ENCODE measurements around the gene NACC2. TPM values are rescaled to one million over a fixed set of nuclear protein-coding genes. Genes with fewer than 3 reads are reported as not detected.
A peak's percentile ranks its signal among the peaks of the same experiment; 100 is the strongest.

The NACC2 gene
- total and polyA plus RNA-seq, 9 of the 15 experiments (the other 6 are each of a cell fraction or from before 2014, with no cell fraction given), result 0.70 to 25.1 (median 5.6) TPM

DNA sequence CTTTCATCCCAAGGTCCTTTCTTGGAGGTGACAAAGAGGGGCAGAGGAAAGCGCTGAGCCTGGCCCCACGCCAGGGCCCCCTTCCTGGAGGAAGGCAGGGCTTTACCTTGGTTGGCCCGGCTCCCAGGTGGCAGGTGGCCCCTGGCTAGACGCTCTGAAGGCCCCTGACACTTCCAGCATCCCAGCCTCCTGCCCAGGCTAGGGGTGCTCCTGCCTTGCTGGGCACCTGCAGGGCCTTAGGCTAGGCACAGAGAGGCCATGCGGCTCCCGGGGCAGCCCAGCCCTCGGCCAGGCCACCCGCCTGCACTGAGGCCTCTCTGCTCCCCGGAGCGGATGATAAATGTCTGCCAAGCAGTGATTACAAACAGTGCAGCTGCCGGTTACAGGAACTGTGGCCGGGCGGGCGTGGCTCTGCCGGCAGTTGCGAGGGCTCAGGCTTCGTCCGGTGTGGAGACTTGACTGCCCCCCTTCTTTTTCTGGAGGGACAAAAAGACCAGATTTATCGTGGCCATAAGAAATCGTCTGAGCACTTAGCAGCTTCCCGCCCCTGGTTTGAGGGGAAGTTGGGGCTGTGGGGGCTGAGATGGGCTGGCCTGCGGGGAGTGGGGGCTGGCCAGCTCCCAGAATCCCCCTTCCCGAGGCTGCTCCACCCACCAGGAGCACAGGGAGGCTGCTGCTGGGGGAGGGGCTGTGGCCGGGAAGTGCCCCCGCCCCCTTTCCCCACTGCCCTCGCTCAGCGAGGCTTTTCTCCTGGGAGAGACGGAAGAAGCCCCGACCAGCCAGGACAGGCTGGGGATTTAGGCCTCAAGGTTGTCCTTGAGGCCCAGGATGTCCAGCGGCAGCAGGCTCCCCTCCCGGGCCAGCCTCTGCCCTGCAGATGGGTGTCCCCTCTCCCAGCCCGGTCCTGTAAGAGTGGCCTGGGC is 102.3 kb downstream of the NACC2 start (continued):
- TF ChIP-seq, protein P1, sequence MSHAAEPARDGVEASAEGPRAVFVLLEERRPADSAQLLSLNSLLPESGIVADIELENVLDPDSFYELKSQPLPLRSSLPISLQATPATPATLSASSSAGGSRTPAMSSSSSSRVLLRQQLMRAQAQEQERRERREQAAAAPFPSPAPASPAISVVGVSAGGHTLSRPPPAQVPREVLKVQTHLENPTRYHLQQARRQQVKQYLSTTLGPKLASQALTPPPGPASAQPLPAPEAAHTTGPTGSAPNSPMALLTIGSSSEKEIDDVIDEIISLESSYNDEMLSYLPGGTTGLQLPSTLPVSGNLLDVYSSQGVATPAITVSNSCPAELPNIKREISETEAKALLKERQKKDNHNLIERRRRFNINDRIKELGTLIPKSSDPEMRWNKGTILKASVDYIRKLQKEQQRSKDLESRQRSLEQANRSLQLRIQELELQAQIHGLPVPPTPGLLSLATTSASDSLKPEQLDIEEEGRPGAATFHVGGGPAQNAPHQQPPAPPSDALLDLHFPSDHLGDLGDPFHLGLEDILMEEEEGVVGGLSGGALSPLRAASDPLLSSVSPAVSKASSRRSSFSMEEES (CRISPR knock-in tag; IDR thresholded peaks at IDR 0.05), result no peak
- TF ChIP-seq HDAC2 (IDR thresholded peaks at IDR 0.05), result peak; percentile 94
- peak; percentile 63; the same call in 1 of the 2 replicates for TF ChIP-seq STAT5A (IDR thresholded peaks at IDR 0.05; ENCODE audit: borderline replicate concordance, low read length)
- TF ChIP-seq ARID3B (CRISPR knock-in tag; IDR thresholded peaks at IDR 0.05; ENCODE audit: borderline replicate concordance), result no peak
- peak; percentile 71; the same call in 1 of the 2 replicates for TF ChIP-seq BHLHE40 (IDR thresholded peaks at IDR 0.05; ENCODE audit: low read length)
- TF ChIP-seq, protein P2, sequence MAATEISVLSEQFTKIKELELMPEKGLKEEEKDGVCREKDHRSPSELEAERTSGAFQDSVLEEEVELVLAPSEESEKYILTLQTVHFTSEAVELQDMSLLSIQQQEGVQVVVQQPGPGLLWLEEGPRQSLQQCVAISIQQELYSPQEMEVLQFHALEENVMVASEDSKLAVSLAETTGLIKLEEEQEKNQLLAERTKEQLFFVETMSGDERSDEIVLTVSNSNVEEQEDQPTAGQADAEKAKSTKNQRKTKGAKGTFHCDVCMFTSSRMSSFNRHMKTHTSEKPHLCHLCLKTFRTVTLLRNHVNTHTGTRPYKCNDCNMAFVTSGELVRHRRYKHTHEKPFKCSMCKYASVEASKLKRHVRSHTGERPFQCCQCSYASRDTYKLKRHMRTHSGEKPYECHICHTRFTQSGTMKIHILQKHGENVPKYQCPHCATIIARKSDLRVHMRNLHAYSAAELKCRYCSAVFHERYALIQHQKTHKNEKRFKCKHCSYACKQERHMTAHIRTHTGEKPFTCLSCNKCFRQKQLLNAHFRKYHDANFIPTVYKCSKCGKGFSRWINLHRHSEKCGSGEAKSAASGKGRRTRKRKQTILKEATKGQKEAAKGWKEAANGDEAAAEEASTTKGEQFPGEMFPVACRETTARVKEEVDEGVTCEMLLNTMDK (IDR thresholded peaks at IDR 0.05; ENCODE audit: borderline replicate concordance, insufficient read depth, low read depth, low read length, poor library complexity, severe bottlenecking), result no peak
- TF ChIP-seq, protein P3, sequence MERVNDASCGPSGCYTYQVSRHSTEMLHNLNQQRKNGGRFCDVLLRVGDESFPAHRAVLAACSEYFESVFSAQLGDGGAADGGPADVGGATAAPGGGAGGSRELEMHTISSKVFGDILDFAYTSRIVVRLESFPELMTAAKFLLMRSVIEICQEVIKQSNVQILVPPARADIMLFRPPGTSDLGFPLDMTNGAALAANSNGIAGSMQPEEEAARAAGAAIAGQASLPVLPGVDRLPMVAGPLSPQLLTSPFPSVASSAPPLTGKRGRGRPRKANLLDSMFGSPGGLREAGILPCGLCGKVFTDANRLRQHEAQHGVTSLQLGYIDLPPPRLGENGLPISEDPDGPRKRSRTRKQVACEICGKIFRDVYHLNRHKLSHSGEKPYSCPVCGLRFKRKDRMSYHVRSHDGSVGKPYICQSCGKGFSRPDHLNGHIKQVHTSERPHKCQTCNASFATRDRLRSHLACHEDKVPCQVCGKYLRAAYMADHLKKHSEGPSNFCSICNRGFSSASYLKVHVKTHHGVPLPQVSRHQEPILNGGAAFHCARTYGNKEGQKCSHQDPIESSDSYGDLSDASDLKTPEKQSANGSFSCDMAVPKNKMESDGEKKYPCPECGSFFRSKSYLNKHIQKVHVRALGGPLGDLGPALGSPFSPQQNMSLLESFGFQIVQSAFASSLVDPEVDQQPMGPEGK (CRISPR knock-in tag; IDR thresholded peaks at IDR 0.05; ENCODE audit: borderline replicate concordance), result no peak
- TF ChIP-seq ZBED1 (IDR thresholded peaks at IDR 0.05), result no peak
- TF ChIP-seq NFE2L1 (tag; IDR thresholded peaks at IDR 0.05; ENCODE audit: borderline replicate concordance, low read depth), result no peak
- no peak for TF ChIP-seq PHF20 (IDR thresholded peaks at IDR 0.05; ENCODE audit: partially characterized antibody)
- TF ChIP-seq NR2F6 (CRISPR knock-in tag; IDR thresholded peaks at IDR 0.05), result no peak
- no peak for TF ChIP-seq ZNF778 (CRISPR knock-in tag; IDR thresholded peaks at IDR 0.05)
- TF ChIP-seq MTA1 (IDR thresholded peaks at IDR 0.05; ENCODE audit: borderline replicate concordance), result no peak
- no peak for TF ChIP-seq ZNF124 (CRISPR knock-in tag; IDR thresholded peaks at IDR 0.05)
- no peak for TF ChIP-seq ZNF57 (CRISPR knock-in tag; IDR thresholded peaks at IDR 0.05)
- no peak for TF ChIP-seq ILF3 (IDR thresholded peaks at IDR 0.05; ENCODE audit: borderline replicate concordance)
- no peak for TF ChIP-seq ZNF644 (tag; IDR thresholded peaks at IDR 0.05; ENCODE audit: low read depth)
- TF ChIP-seq HMG20A (CRISPR knock-in tag; conservative IDR thresholded peaks at IDR 0.05), result no peak

Data from K562 (cell line).